ENCODE results near the gene LDAF1.

- no peak for TF ChIP-seq POLR2A (IDR thresholded peaks at IDR 0.05)
- TF ChIP-seq CTCF (IDR thresholded peaks at IDR 0.05) = no peak
These were observed 66.3 kb downstream of the LDAF1 start for GRCh38 chr16:21224800-21225199.
